TTC549 (cell line): ENCODE data around the gene SRCIN1.

ENCODE experiments used
- FAIRE-seq: peaks from 2 replicates; lab custom pipeline; 2012; peaks lifted over from hg19 to GRCh38; lab: Jason Lieb, UNC

Gene SRCIN1

GRCh38 chr17:38578229-38579082 is 27.3 kb downstream of the SRCIN1 start:
- FAIRE-seq, result no peak

- FAIRE-seq, result no peak
Measured at GRCh38 chr17:38577645-38578173, 28.0 kb downstream of the SRCIN1 start.

- no peak for FAIRE-seq
Measured at GRCh38 chr17:38577244-38577643, 28.5 kb downstream of the SRCIN1 start.

DNA sequence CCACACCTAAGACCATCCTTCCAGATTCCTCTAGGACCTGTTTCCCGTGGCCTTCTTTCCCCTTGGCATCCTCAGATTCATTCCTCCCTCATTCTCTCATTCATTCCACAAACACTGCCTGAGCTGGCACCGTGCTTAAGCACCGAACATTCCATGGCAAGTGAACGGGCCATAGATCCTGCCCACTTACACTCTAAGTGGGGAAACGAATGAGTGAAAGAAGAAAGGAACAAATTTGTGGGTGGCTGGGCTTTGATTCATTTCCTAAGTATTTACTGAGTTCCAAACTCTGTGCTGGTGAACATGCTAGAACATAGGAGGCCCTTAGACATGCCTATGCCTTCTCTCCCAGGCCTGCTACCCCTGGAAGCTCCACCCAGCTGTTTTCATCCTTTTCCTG is 30.0 kb downstream of the SRCIN1 start:
- FAIRE-seq, result no peak

- no peak for FAIRE-seq
Measured at GRCh38 chr17:38574712-38575111, 31.0 kb downstream of the SRCIN1 start.

GRCh38 chr17:38572669-38573365 is 32.9 kb downstream of the SRCIN1 start:
- no peak for FAIRE-seq

DNA sequence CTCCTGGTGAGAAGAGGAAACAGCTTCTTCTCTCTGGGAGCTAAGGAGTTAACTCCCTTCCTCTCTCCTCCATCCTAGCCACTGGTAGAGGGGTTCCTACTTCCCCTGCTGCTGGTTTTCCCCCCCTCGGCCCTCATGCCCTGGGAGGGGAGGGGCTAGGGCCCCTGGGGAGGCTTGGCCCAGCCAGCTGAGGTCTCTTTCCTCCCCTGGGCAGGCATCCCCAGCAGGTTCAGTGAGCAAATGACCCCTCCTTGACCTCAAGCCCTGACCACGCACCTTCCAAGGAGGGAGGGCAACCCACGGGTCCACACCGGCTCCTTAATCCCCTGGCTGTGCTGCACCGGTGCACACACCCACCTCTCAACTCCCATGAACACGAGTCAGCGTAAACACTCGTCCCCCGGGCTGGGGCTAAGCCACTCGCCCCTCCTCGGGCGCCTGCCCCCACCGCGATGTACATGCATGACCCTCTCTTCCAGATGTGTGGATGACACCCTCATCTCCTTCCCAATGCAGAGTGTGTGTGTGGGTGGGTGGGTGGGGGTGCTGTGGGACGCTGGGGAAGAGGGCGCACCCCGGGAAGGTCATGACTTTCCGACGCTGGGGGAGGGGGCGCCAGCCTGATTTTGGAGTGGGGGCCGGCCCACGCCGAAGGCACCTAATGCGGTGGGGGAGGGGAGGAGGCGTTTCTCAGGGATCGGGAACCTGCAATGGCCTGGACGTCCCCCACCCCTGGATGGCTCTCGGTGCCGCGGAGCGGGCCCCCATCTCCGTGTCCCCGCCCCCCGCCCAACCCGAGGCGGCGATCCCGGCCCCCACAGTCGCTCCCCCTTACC is 33.7 kb downstream of the SRCIN1 start:
- FAIRE-seq, result no peak

DNA sequence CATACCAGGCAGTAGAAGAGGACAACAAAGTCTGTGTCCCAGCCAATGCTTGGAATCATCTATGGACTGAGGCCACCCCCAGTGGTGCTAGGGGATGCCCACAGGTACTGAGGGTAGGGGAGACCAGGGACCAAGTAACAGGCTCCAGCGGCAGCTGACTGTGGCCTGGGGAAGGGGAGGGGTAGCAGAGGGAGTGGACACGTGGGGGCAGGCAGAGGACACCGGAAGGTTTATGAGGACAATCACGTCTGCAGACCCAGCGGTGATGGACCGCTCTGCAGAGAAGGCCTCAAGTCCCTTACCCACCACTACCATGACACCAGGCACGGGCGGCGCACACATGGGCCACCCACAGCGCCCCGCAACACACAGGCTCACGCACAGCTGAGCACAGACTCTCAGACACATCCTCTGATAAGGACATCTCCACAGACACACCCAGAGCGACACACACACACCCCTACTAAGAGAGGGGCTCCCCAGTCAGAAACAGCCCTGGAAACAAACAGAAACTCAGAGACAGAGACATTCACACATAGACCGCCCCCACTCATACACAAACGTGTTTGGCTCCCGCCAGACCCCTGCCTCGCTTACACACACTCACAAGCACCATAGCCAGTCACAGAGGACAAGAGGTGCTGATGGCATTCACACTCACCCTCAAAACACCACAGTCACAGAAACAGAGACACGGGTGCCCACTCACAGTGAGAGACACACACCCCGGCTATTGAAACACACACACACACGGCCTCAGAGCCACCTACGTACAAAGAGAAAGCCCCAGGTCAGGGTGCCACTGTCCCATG is 35.8 kb downstream of the SRCIN1 start:
- no peak for FAIRE-seq

DNA sequence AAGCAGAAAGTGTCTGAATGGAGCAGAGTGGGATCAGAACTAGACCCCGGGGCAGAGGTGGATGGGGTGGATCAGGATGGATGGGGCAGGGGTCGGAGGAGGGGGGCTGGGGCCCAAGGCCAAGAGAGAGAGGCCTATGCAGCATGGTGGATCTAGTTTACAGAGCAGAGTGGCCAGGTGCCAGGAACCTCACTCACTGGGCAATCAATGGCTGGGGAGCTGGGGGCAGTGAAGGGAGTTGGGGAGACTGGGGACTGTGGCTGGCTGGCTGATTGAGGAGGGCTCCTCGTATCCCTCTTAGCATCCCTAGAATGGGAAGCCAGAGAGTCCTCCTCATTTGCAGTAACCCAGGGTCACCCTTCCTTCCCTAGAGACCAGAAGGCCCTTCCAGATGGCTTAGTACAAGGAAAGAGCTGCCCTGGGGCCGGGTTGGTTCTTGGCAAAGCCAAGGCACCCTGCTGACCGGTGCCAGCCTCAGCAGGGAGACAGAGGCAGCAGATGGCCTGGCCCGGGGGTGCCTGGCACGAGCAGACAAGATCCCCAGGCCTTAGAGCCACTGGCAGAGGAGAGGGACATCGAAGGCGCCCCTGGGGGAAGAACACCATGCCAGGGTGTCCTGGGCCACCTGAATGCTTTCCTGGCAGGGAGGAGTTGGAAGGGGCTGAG is 36.8 kb downstream of the SRCIN1 start:
- FAIRE-seq, result no peak

DNA sequence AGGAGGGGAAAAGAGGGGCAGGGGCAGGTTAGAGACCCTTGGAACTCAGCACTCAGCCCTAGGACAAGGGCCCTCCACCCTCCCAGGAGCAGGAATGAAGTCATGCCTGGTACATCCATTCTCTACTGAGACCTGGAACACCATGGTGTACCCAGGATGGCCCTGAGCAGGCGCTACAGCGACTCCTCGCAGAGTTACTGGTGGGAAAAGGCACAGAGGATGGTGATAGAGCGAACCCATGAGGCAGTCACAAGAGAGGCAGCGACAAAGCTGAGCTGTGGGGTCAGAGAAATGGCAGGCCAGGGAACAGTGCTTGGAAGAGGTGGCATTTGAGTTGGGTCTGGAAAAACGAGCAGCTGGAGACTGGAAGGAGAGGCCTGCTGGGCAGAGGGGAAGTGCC is 37.5 kb downstream of the SRCIN1 start:
- no peak for FAIRE-seq

DNA sequence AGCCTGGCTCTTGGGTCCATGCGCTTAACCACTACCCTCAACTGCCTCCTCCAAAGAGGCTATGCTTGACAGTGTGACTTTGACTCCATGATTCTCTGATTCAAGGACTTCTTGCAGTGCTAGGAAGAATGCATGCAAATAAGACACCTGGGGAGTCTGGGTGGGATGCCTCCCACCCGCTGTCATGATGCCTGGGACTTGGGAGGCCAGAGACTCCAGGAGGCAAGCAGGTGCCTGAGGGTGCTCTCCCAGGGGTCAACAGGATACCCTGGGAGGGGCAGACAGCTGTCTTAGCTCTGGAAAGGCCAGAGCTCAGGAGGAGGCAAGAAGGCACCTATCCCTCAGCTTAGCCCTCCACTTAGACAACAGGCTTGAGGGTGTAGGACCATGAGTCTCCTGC is 38.4 kb downstream of the SRCIN1 start:
- no peak for FAIRE-seq

- FAIRE-seq, result no peak
Measured at GRCh38 chr17:38566666-38567031, 39.1 kb downstream of the SRCIN1 start.

DNA sequence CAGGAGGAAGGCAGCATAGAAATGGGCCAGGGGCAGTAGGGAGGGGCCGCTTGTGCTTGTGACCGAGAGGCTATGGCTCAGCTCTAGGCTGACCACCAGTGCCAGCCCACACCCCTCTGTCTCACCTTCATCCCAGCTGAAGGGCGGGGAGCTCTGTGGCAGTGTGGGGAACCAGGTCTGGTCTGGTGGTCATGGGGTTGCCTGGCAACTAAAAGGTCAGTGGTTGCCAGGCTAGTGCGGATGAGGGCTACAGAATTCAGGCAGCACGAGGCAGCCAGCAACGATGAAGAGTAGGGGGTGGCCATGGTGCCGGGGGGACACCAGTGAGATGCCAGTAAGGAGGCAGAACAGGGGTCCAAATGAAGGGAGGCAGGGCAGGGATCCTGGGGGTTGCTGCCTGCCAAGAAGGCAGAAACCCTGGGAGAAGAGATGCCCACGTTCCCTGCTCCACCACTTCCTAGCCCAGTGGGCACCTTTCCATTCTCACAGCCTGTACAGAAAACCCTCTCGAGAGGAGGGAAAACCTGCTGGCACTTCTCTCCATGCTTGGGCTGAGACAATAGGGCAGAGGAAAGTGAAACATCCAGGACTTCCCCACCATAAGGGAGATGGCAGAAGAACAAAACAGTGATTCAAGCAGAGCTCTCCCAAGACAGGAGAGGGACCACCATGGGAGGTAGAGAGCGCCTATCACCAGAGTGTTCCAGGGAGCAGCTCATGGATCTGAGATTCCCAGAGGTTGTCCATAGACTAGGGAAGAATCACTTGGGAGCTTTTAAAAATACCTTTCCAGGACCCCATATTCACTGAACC is 39.7 kb downstream of the SRCIN1 start:
- no peak for FAIRE-seq

GRCh38 chr17:38564869-38565268 is 40.9 kb downstream of the SRCIN1 start:
- no peak for FAIRE-seq

- FAIRE-seq, result no peak
Measured at GRCh38 chr17:38564254-38564837, 41.4 kb downstream of the SRCIN1 start.

DNA sequence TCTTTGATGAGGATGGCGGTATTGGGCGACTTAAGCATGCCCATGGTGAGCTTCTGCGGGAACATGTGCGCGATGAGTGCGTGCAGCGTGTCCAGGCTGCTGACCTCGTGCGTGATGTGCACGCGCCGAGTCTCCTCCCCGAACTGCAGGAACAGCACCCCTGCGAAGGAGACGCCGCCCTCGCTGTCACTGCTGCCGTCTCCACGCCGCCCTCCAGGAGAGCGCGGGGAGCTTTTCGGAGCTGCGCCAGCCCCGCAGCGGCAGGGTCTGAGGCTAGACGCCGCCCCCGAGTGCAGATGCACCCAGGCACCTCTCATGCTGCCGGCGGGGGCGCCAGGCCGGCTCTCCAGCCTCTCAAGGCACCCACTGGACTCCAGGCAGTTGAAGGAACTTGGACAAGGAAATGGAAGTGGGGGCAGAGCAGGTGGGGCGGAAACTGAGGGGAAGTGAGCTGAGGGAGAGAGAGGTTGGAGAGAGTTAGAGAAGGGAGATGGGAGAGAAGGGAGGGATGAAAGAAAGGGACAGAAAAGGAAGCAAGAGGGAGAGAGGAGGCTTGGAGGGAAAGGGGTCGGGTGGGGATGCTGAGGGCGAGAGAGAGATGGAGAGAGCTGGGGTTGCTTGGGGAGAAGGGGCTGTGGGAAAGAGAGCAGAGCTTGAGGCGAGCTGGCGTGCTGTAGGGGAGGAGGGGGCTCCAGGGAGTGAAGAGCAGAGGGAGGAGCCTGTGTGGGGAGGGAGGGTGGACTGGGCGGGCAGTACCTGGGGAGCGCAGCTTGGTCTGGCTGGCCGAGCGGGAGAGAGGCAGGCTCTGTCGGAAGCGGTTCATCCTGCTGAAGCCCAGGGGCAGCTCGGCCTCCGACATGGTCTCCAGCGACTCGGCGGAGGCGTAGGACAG is 42.1 kb downstream of the SRCIN1 start:
- FAIRE-seq, result no peak

DNA sequence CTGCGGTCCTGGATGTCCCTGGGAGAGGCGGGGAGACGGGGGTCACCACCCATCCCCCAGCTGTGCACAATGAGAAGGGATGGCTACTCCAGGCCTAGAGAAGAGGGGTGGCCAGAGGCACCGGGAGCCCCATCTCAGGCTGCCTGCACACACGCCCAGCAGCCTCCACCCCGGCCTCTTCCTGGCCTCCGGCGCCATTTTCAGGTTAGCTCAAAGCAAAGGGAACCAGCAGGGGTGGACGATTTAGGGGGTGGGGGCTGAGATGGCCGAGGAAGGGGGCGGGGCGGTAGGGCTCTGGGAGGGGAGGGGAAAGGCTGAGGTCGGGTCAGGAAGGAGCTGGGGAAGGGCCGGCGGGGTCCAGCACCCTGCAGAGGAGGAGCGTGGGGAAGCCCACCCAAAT is 42.8 kb downstream of the SRCIN1 start:
- FAIRE-seq, result no peak

GRCh38 chr17:38562215-38562569 is 43.6 kb downstream of the SRCIN1 start:
- no peak for FAIRE-seq
